Measurements from ENCODE around the gene PDSS2. TPM values are rescaled to one million over a fixed set of nuclear protein-coding genes. Genes with fewer than 3 reads are reported as not detected.
A peak's percentile ranks its signal among the peaks of the same experiment; 100 is the strongest.

The PDSS2 gene
- total RNA-seq, 2 donors from 2014 or later = 6.2 to 10.9 TPM

DNA sequence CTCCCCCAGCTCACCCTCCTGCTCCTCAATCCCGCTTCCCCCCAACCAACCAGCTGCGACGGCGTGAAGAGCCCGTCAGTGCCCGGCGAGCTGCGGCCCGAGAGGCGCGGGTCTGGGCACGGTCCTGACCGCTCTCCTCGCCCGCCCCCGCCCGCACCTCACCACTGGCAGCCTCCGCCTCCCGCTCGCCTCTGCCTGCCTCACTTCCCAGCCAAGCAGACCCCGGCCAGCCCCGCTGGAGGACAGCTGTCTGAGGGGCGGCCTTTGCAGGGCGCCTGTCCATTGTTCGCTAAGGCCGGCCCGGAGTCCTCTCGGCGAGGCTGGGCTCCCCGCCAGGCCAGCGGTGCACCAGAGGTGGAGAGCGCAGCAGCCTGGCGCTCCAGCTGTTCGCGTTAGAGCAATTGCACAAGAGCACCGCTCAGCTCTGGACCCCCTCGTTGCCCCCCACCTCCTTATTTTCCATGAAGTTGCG is 31.8 kb upstream of the PDSS2 start:
- Histone ChIP-seq H3K27me3 (no peaks in the 10 kb centered on the region), H3K36me3 (replicated peaks in 1 of 2; ENCODE audit: insufficient read depth in 1 of 2, low read depth in 2 of 2) (no peaks in the 10 kb centered on the region), H3K27ac (peak overlapping the region in 3 of 4 donors; percentile 43 to 69 (median 58)), H3K4me1 (peaks cover 23% of the 10 kb centered on the region), H3K9me3 (no peaks in the 10 kb centered on the region), H3K4me3 (peak overlapping the region in 1 of 2 donors; percentile 80)
- ATAC-seq (peak; percentile 29), DNase-seq (peak; percentile 39 to 59 (median 44))
- intact Hi-C loops (cut with DNase I) = no loop called here
- 2% methylated on average over 21 to 38 of the region's 38 CpGs for WGBS, 2 donors
- TF ChIP-seq, protein P1, sequence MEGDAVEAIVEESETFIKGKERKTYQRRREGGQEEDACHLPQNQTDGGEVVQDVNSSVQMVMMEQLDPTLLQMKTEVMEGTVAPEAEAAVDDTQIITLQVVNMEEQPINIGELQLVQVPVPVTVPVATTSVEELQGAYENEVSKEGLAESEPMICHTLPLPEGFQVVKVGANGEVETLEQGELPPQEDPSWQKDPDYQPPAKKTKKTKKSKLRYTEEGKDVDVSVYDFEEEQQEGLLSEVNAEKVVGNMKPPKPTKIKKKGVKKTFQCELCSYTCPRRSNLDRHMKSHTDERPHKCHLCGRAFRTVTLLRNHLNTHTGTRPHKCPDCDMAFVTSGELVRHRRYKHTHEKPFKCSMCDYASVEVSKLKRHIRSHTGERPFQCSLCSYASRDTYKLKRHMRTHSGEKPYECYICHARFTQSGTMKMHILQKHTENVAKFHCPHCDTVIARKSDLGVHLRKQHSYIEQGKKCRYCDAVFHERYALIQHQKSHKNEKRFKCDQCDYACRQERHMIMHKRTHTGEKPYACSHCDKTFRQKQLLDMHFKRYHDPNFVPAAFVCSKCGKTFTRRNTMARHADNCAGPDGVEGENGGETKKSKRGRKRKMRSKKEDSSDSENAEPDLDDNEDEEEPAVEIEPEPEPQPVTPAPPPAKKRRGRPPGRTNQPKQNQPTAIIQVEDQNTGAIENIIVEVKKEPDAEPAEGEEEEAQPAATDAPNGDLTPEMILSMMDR (IDR thresholded peaks at IDR 0.05) = no peak
- no peak for TF ChIP-seq POLR2A (IDR thresholded peaks at IDR 0.05)

GRCh38 chr6:107490566-107491137 is 31.3 kb upstream of the PDSS2 start:
- peak in 1 of 4 donors; percentile 11 for DNase-seq
- Histone ChIP-seq H3K27ac (peak overlapping the region in 3 of 4 donors; percentile 43 to 69 (median 58)), H3K4me3 (peak overlapping the region; percentile 44 to 80), H3K4me1 (peaks cover 23% of the 10 kb centered on the region), H3K27me3 (no peaks in the 10 kb centered on the region), H3K36me3 (replicated peaks in 1 of 2; ENCODE audit: insufficient read depth in 1 of 2, low read depth in 2 of 2) (no peaks in the 10 kb centered on the region), H3K9me3 (no peaks in the 10 kb centered on the region)
- WGBS, 2 donors = 1% methylated on average over 19 to 30 of the region's 30 CpGs
- ATAC-seq = peak; percentile 1
- intact Hi-C loops (cut with DNase I) = no loop called here
- TF ChIP-seq, protein P1 (IDR thresholded peaks at IDR 0.05) = no peak
- TF ChIP-seq POLR2A (IDR thresholded peaks at IDR 0.05) = no peak

DNA sequence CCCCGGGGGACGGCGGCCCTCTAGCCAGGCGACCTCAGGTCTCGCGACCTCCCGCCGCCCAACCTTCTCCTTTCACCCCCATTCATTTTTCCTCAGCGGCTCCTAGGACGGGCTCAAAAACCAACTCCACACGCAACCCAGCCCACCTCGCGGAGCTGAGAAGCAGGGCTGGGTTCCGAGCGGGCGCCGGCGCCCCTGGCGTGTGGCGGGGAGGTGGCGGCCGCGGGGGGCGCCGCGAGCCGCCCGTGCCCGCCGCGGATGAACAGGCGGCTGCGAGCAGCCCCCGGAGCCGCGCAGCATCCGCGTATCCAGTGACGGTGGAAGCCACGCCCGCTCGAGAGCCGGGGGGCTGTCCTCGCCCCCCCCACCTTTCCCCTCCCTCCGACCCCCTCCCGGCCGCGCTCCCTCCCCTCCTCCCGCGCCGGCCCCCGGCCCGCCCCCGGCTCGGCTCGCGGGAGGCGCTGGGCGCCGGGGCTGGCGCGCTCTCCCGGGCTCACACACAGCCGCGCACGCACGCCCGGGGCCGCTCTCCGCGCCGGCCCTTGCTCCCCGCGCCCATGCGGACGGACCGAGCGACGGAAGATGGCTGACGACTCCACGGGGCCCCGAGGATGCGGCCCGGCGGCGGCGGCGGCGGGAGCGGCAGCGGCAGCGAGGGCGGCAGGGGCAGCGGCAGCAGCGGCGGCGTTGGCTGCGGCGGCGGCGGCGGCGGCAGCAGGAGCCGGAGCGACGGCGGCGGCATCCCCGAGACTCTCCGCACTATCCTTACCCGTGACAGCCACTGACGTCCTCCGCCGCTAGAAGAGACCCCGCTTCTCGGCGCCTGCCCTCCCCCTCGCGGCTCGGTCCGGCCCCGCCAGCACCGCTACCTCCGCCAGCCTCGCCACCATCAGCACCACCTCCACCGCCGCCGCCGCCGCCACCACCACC is 30.5 kb upstream of the PDSS2 start, which contains the start of gene SOBP:
SOBP (plus strand) TSS at position 482 of the 930 bp plus-strand sequence. CDS start 500 bp downstream, outside the sequence.
- Histone ChIP-seq H3K27ac (peak within 1 kb of the TSS in 3 of 4 donors; percentile 48 to 69 (median 58)), H3K4me1 (peaks cover 23% of the 10 kb centered on the region), H3K27me3 (no peaks in the 10 kb centered on the region), H3K4me3 (peak within 1 kb of the TSS; percentile 44 to 80), H3K36me3 (replicated peaks in 1 of 2; ENCODE audit: insufficient read depth in 1 of 2, low read depth in 2 of 2) (no peaks in the 10 kb centered on the region), H3K9me3 (no peaks in the 10 kb centered on the region)
- intact Hi-C loops (cut with DNase I) = no loop called here
- 0 to 1% methylated on average over 23 to 81 of the region's 130 CpGs for WGBS, 2 donors
- no peak for TF ChIP-seq POLR2A (IDR thresholded peaks at IDR 0.05)
- TF ChIP-seq, protein P1 (IDR thresholded peaks at IDR 0.05) = no peak
- DNase-seq (peak; percentile 26 to 48 (median 36)), ATAC-seq (peak; percentile 60)

GRCh38 chr6:107488875-107489635 is 29.7 kb upstream of the PDSS2 start:
- Histone ChIP-seq H3K4me3 (peak overlapping the region; percentile 14 to 21), H3K27me3 (no peaks in the 10 kb centered on the region), H3K4me1 (peaks cover 23% of the 10 kb centered on the region), H3K9me3 (no peaks in the 10 kb centered on the region), H3K27ac (peak overlapping the region in 3 of 4 donors; percentile 9 to 48 (median 24)), H3K36me3 (replicated peaks in 1 of 2; ENCODE audit: insufficient read depth in 1 of 2, low read depth in 2 of 2) (no peaks in the 10 kb centered on the region)
- ATAC-seq (peak; percentile 35), DNase-seq (peak; percentile 16 to 29 (median 18))
- WGBS, 2 donors = 1% methylated on average over 45 to 51 of the region's 51 CpGs
- TF ChIP-seq POLR2A (IDR thresholded peaks at IDR 0.05) = no peak
- TF ChIP-seq, protein P1 (IDR thresholded peaks at IDR 0.05) = no peak
- intact Hi-C loops (cut with DNase I) = no loop called here

Data from body of pancreas (tissue), 4 donors.